Heart left ventricle (tissue), 16 donors: Measurements from ENCODE around the gene MEGF8. TPM values are rescaled to one million over a fixed set of nuclear protein-coding genes. Genes with fewer than 3 reads are reported as not detected.
A peak's percentile ranks its signal among the peaks of the same experiment; 100 is the strongest.

ENCODE experiments used
- ATAC-seq, 4 donors: fragments of 200-7000 bp; cut with Tn5 transposase; one replicate each; pipeline ENCODE4 v1.9.1; 2020 to 2022; ENCODE audit warnings: moderate library complexity in 4 of 4, mild to moderate bottlenecking in 3 of 4, moderate number of reproducible peaks in 1 of 4
- DNase-seq, 5 donors: peaks; one replicate each; pipeline ENCODE4 v3.0.0-alpha.2; 2020
- H3K27ac ChIP-seq, 12 donors: fragments of 200-600 bp; sonication (generic) in 4 of 12; one replicate each; pipeline versions ENCODE4 v1.5.0 to v1.8.0; 2016 to 2022; ENCODE audit warnings: mild to moderate bottlenecking in 2 of 12
- H3K27me3 ChIP-seq, 9 donors: fragments of 200-600 bp; sonication (generic) in 2 of 9; one replicate each; pipeline versions ENCODE4 v1.5.1 to v1.8.0; 2016 to 2022; ENCODE audit warnings: mild to moderate bottlenecking in 3 of 9
- H3K36me3 ChIP-seq, 9 donors: fragments of 200-600 bp; sonication (generic) in 2 of 9; one replicate each; pipeline versions ENCODE4 v1.5.0 to v1.8.0; 2018 to 2022; ENCODE audit warnings: mild to moderate bottlenecking in 2 of 9
- H3K4me1 ChIP-seq, 12 donors: fragments of 200-600 bp; sonication (generic) in 4 of 12; one replicate each; pipeline versions ENCODE4 v1.5.0 to v1.8.0; 2016 to 2022; ENCODE audit warnings: mild to moderate bottlenecking in 3 of 12
- H3K4me3 ChIP-seq, 12 donors: fragments of 200-600 bp; sonication (generic) in 4 of 12; one replicate each; pipeline versions ENCODE4 v1.5.0 to v1.8.0; 2017 to 2022; ENCODE audit warnings: mild to moderate bottlenecking in 9 of 12, moderate library complexity in 4 of 12
- H3K9me3 ChIP-seq, 12 donors: fragments of 200-600 bp; sonication (generic) in 4 of 12; one replicate each; pipeline versions ENCODE4 v1.5.0 to v1.8.0; 2016 to 2022; ENCODE audit warnings: mild to moderate bottlenecking in 1 of 12
- CTCF ChIP-seq, 12 donors: fragments of 200-600 bp; sonication (generic) in 4 of 12; IDR thresholded peaks; one replicate each; pipeline versions ENCODE4 v1.5.0 to v1.8.0; 2018 to 2022; ENCODE audit warnings: antibody characterized with exemption in 12 of 12, mild to moderate bottlenecking in 5 of 12
- POLR2A ChIP-seq, 2 donors: fragments of 450-650 bp; IDR thresholded peaks; one replicate each; pipeline ENCODE4 v1.6.1; 2017; ENCODE audit warnings: antibody characterized with exemption in 2 of 2, mild to moderate bottlenecking in 2 of 2, moderate library complexity in 2 of 2
- WGBS, 4 donors: extraction: QIAGEN DNeasy Blood & Tissue Kit in 2 of 4; methylation state at CpG; one replicate each; pipeline versions ENCODE4 v1.1.5 to v1.1.7; 2013 to 2018; 5-methylcytosine and 5-hydroxymethylcytosine counted together
- intact Hi-C, 10 donors: fragments of 100-400 bp; cut with DNase I; formaldehyde crosslinking; loops; one replicate each; pipeline versions ENCODE4 v1.11.1 to v1.14.2; 2022
- polyA plus RNA-seq, 2 donors: library from polyadenylated mRNA; stranded (reverse); fragments of 200-250 nt; gene quantifications; one replicate each; pipeline ENCODE4 v1.2.3, GENCODE V29; 2013
- total RNA-seq, 9 donors: library from RNA; depleted of rRNA in 2 of 9; stranded (reverse); fragments of >200 nt in 2 of 9; fragmentation: NEBNext Ultra II Directional in 3 of 9; extraction: Animal tissue kit (Norgen Biotek cat#: 25700) in 3 of 9; gene quantifications; one replicate each; pipeline versions ENCODE4 v1.1.0 to v1.2.4, GENCODE V29; 2016 to 2023
- donor health status: ischemic (EF 13 %, LVEDD 7.1; RV severe dilation, severe dysfunction).
- donor health status: healthy with polysubstance abuse.
- donor health status: DM: no; HTN: yes; CAD: no.
- donor health status: DM: no; HTN: no; CAD: no.
- donor health status: ischemic (EF 25% LVEDD 6.9; RV normal size, moderate dysfunction).
- donor health status: ischemic (EF 25% LVEDD 5.7; RV mildly dilated, moderate dysfunction).
- donor health status: healthy.
- donor health status: DM: yes; HTN: yes; CAD: no.
- donor health status: ischemic (EF 35%, LVEDD 5.7; RV mildly dilated, moderate dysfunction).
- donor health status: nonischemic (EF 11% LVEDD 7.7; RV severe dilation, severe dysfunction).
- donor health status: DM: yes; HTN: yes; CAD: no.
- donor health status: PGD.
- donor health status: ischemic (EF 29% LVEDD 5.4; RV normal size, mild dysfunction).
- donor health status: nonischemic (EF 23%, LVEDD 6.1; RV moderate dilation, normal function).

The MEGF8 gene
- total and polyA plus RNA-seq, 11 donors, result 22.8 to 50.4 (median 32.8) TPM

DNA sequence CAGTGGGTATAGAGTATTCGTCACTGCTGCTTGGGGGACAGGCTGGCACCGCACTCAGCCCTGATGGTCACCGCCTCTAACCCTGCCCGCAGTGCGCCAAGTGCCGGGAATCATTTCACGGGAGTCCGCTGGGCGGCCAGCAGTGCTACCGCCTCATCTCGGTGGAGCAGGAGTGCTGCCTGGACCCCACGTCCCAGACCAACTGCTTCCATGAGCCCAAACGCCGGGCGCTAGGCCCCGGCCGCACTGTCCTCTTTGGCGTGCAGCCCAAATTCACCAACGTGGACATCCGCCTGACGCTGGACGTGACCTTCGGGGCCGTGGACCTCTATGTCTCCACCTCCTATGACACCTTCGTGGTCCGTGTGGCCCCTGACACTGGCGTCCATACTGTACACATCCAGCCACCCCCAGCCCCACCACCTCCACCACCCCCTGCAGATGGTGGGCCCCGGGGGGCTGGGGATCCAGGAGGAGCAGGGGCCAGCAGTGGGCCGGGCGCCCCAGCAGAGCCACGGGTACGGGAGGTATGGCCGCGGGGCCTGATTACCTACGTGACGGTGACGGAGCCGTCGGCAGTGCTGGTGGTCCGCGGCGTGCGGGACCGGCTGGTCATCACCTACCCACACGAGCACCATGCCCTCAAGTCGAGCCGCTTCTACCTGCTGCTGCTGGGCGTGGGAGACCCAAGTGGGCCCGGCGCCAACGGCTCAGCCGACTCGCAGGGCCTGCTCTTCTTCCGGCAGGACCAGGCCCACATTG, 50.2 kb downstream of the MEGF8 start:
- TF ChIP-seq CTCF (IDR thresholded peaks at IDR 0.05), result no peak
- TF ChIP-seq POLR2A (IDR thresholded peaks at IDR 0.05), result no peak
- Histone ChIP-seq H3K27ac (no peak overlapping the region), H3K4me3 (no peak overlapping the region), H3K9me3 (no peaks in the 10 kb centered on the region), H3K36me3 (peaks cover 0 to 36% (median 22%) of the 10 kb centered on the region in 9 donors), H3K4me1 (no peaks in the 10 kb centered on the region), H3K27me3 (no peaks in the 10 kb centered on the region)
- WGBS, 4 donors, result 94% methylated on average over 42 to 54 of the region's 54 CpGs
- ATAC-seq (peak in 1 of 4 donors; percentile 18), DNase-seq (no peak)
- intact Hi-C loops, result no loop called here

- H3K4me1 ChIP-seq, result no peaks in the 10 kb centered on the region
- DNase-seq (no peak), ATAC-seq (peak in 1 of 4 donors; percentile 2)
- H3K9me3 ChIP-seq, result no peaks in the 10 kb centered on the region
- H3K27me3 ChIP-seq, result no peaks in the 10 kb centered on the region
- H3K27ac ChIP-seq, result no peak overlapping the region
- WGBS, 4 donors, result 95 to 97% (median 95%) methylated on average over 17 of the region's 17 CpGs
- H3K4me3 ChIP-seq, result no peak overlapping the region
- H3K36me3 ChIP-seq, result peaks cover 0 to 32% (median 22%) of the 10 kb centered on the region in 9 donors
- TF ChIP-seq CTCF (IDR thresholded peaks at IDR 0.05), result no peak
- no peak for TF ChIP-seq POLR2A (IDR thresholded peaks at IDR 0.05)
- intact Hi-C loops, result no loop called here
Measured at GRCh38 chr19:42376177-42376555, 50.7 kb downstream of the MEGF8 start.

DNA sequence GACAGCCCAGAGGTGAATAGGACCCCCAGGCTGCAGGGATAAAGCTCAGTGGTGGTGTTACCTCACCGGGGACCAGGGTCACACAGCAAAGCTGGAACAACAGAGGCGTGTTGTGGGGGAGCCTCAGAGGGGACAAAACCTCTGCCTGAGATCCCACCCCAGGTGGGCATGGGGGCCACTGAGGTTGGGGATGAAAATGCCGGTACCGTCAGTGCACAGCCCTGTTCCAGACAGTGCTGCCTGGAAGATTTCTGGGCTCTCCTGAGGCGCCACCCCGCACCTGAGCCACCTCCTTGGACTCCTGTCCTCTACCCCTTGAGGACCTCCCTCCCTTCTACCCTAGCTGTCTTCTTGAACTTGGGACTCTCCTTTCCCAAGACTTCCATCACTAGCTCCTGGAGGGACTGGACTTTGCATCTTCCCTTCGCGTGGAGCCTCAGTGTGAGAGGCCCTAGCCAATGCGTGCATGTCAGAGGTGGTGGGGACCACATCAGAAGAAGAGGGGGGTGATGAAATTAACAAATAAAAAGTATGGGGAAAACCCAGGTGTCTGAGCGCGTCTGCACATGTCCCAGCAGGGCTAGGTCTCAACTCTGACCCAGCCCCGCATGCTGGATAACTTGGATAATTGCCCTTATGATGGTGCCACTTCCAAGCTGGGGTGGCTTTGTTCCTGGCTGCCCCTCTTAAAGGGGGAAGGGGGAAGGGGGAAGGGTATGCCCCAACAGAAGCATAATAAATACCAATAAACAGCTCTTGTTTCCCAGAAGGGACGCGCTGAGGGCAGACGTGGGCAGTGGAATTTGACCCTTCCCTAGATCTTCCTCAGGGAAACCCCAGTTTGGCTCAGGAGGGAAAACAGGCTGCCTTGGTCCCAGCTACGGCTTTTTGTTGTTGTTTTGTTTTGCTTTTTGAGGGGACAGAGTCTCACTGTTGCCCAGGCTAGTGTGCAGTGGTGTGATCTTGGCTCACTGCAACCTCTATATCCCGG, 53.1 kb downstream of the MEGF8 start:
- TF ChIP-seq CTCF (IDR thresholded peaks at IDR 0.05) (no peak), POLR2A (IDR thresholded peaks at IDR 0.05) (no peak)
- 77 to 82% (median 79%) methylated on average over 17 of the region's 17 CpGs for WGBS, 4 donors
- DNase-seq (no peak), ATAC-seq (peak in 2 of 4 donors; percentile 4 to 18)
- H3K36me3 ChIP-seq, result peaks cover 0 to 27% (median 13%) of the 10 kb centered on the region in 9 donors
- H3K4me3 ChIP-seq, result no peak overlapping the region
- no peaks in the 10 kb centered on the region for H3K4me1 ChIP-seq
- intact Hi-C loops, result no loop called here
- no peak overlapping the region for H3K27ac ChIP-seq
- no peaks in the 10 kb centered on the region for H3K9me3 ChIP-seq
- H3K27me3 ChIP-seq, result peaks cover 0 to 9% (median 0%) of the 10 kb centered on the region in 9 donors

DNA sequence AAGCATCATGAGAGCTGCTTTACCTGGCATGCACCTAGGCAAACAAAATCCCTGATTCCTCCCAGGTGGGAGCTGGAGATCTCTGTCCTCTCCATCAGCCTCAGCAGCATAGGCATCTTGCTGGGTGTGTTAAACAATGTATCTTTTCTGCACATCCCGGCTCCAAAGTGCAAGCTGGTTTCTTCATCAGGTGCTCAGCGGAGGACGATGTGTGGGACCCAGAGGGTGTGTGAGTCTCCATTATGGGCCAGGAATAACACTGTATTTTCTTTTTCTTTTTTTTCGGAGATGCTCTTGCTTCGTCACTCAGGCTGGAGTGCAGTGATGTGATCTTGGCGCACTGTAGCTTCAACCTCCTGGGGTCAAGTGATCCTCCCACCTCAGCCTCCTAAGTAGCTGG, 54.7 kb downstream of the MEGF8 start:
- no peak for DNase-seq
- Histone ChIP-seq H3K4me1 (no peaks in the 10 kb centered on the region), H3K27ac (no peak overlapping the region), H3K27me3 (peaks cover 0 to 9% (median 0%) of the 10 kb centered on the region in 9 donors), H3K9me3 (no peaks in the 10 kb centered on the region), H3K4me3 (no peak overlapping the region), H3K36me3 (peaks cover 0 to 14% (median 7%) of the 10 kb centered on the region in 9 donors)
- TF ChIP-seq CTCF (IDR thresholded peaks at IDR 0.05), result no peak
- no peak for TF ChIP-seq POLR2A (IDR thresholded peaks at IDR 0.05)
- no peak for ATAC-seq
- WGBS, 4 donors, result 79 to 83% (median 81%) methylated on average over 6 of the region's 6 CpGs
- intact Hi-C loops, result no loop called here
